NOMO-1 treated with dmso at 0.1 percent for 144 hours (cell line): ENCODE results near the gene PBX1.
A peak's percentile ranks its signal among the peaks of the same experiment; 100 is the strongest.

Experiments used
- DNase-seq: peaks from one replicate; lab custom pipeline; 2025; ENCODE audit not compliant: unreplicated experiment; lab: John Stamatoyannopoulos, UW

Gene PBX1

GRCh38 chr1:164716992-164717703 lies 158.2 kb downstream of the PBX1 start:
- DNase-seq, result peak; percentile 74

- no peak for DNase-seq
Observed at GRCh38 chr1:164718821-164719220, 159.8 kb downstream of the PBX1 start.

GRCh38 chr1:164719676-164720439 lies 160.9 kb downstream of the PBX1 start:
- DNase-seq, result no peak

- peak; percentile 41 for DNase-seq
Observed at GRCh38 chr1:164720440-164721227, 161.7 kb downstream of the PBX1 start.

- no peak for DNase-seq
Observed at GRCh38 chr1:164721228-164721496, 162.2 kb downstream of the PBX1 start.

GRCh38 chr1:164723296-164723798 lies 164.4 kb downstream of the PBX1 start:
- no peak for DNase-seq

- no peak for DNase-seq
Observed at GRCh38 chr1:164725401-164725800, 166.4 kb downstream of the PBX1 start.

- DNase-seq, result no peak
Observed at GRCh38 chr1:164726235-164726634, 167.3 kb downstream of the PBX1 start.

- DNase-seq, result peak; percentile 78
Observed at GRCh38 chr1:164728719-164729118, 169.7 kb downstream of the PBX1 start.

GRCh38 chr1:164731161-164731876 lies 172.3 kb downstream of the PBX1 start:
- no peak for DNase-seq

- no peak for DNase-seq
Observed at GRCh38 chr1:164733070-164733469, 174.1 kb downstream of the PBX1 start.

GRCh38 chr1:164733734-164734133 lies 174.8 kb downstream of the PBX1 start:
- DNase-seq, result no peak

- DNase-seq, result no peak
Observed at GRCh38 chr1:164735315-164736052, 176.5 kb downstream of the PBX1 start.

GRCh38 chr1:164736137-164736536 lies 177.2 kb downstream of the PBX1 start:
- DNase-seq, result no peak

GRCh38 chr1:164739189-164739588 lies 180.2 kb downstream of the PBX1 start:
- DNase-seq, result no peak

- no peak for DNase-seq
Observed at GRCh38 chr1:164740000-164740526, 181.1 kb downstream of the PBX1 start.

- DNase-seq, result no peak
Observed at GRCh38 chr1:164742745-164743144, 183.8 kb downstream of the PBX1 start.

GRCh38 chr1:164743976-164744375 lies 185.0 kb downstream of the PBX1 start:
- no peak for DNase-seq

GRCh38 chr1:164745736-164746135 lies 186.8 kb downstream of the PBX1 start:
- no peak for DNase-seq

- DNase-seq, result no peak
Observed at GRCh38 chr1:164746632-164747031, 187.6 kb downstream of the PBX1 start.
